HCT116 (cell line): Measurements from ENCODE around the gene LYSET. TPM values are rescaled to one million over a fixed set of nuclear protein-coding genes. Genes with fewer than 3 reads are reported as not detected.

ENCODE experiments used
- ATAC-seq: fragments of 200-7000 bp; cut with Tn5 transposase; 2 replicates; pipeline ENCODE4 v1.9.1; 2020; ENCODE audit warnings: mild to moderate bottlenecking, moderate library complexity
- BruUV-seq: library from RNA; stranded (reverse); fragments of 400-500 nt; replicated peaks from 2 replicates; lab custom pipeline; 2021; lab: Mats Ljungman, UMichigan
- CTCF ChIA-PET: fragments of 300-600 bp; sonication (Branson Sonifier 250); formaldehyde crosslinking; loops from one replicate; lab custom pipeline; 2021; ENCODE audit warnings: antibody characterized with exemption; lab: Charles Lee
- POLR2A ChIA-PET: fragments of 300-600, 350-600 bp; sonication (Branson Sonifier 250); formaldehyde crosslinking; loops from one replicate; lab custom pipeline; 2021; ENCODE audit warnings: antibody characterized with exemption; lab: Charles Lee
- RAD21 ChIA-PET, 2 experiments: fragments of 300-600 bp; sonication (Branson Sonifier 250); formaldehyde crosslinking; loops; one replicate each; lab custom pipeline; 2023; ENCODE audit warnings: low total read pairs in 2 of 2; ENCODE audit not compliant: uncharacterized antibody in 2 of 2, unreplicated experiment in 2 of 2, low non-redundant PET in 1 of 2; lab: Charles Lee
- DNase-seq: peaks from one replicate; pipeline ENCODE4 v3.0.0-alpha.2; 2010; ENCODE audit warnings: low read depth, low spot score
- H2AFZ ChIP-seq: fragments of 200-600 bp; shearing (Covaris generic), sonication (generic); 2 replicates; pipeline ENCODE4 v1.6.1; 2017; ENCODE audit warnings: low read depth, mixed run types, mixed read lengths, antibody characterized with exemption, low read length; ENCODE audit not compliant: poor library complexity, severe bottlenecking
- H3K27ac ChIP-seq: 2 replicates; pipeline ENCODE4 v1.5.1; 2012; ENCODE audit warnings: low read depth, low read length
- H3K27me3 ChIP-seq: fragments of 200-600 bp; sonication (generic); 2 replicates; pipeline ENCODE4 v1.6.1; 2016; ENCODE audit warnings: mixed run types, low read length, mixed read lengths; ENCODE audit not compliant: insufficient read depth
- H3K36me3 ChIP-seq, 2 experiments: fragments of 200-500 bp in 1 of 2; fragments of 200-600 bp in 1 of 2; sonication (Bioruptor generic) in 1 of 2; sonication (generic) in 1 of 2; 2 replicates each; pipeline versions ENCODE4 v1.5.1 to v1.6.1; 2014 to 2016; ENCODE audit warnings: low read length in 2 of 2, inconsistent platforms in 1 of 2, mixed read lengths in 1 of 2, mixed run types in 1 of 2; ENCODE audit not compliant: insufficient read depth in 2 of 2, control insufficient read depth in 1 of 2
- H3K4me1 ChIP-seq, 2 experiments: fragments of 200-600 bp in 1 of 2; sonication (generic) in 1 of 2; 2 replicates each; pipeline versions ENCODE4 v1.5.1 to v1.6.1; 2012 to 2017; ENCODE audit warnings: low read length in 2 of 2, inconsistent platforms in 1 of 2, mild to moderate bottlenecking in 1 of 2, mixed read lengths in 1 of 2, mixed run types in 1 of 2, moderate library complexity in 1 of 2; ENCODE audit not compliant: insufficient read depth in 2 of 2, control insufficient read depth in 1 of 2
- H3K4me2 ChIP-seq: fragments of 200-600 bp; sonication (generic); 2 replicates; pipeline ENCODE4 v1.6.1; 2017; ENCODE audit warnings: mixed run types, low read length, mixed read lengths
- H3K4me3 ChIP-seq, 2 experiments: fragments of 200-600 bp in 1 of 2; sonication (generic) in 1 of 2; replicated peaks in 1 of 2; 2 replicates each; pipeline ENCODE4 v1.5.1; 2011 to 2016; ENCODE audit warnings: low read length in 2 of 2, control low read depth in 1 of 2, low read depth in 1 of 2, mild to moderate bottlenecking in 1 of 2, mixed read lengths in 1 of 2, mixed run types in 1 of 2
- H3K79me2 ChIP-seq: fragments of 200-600 bp; sonication (generic); 2 replicates; pipeline ENCODE4 v1.6.1; 2017; ENCODE audit warnings: mild to moderate bottlenecking, mixed run types, low read length, moderate library complexity, mixed read lengths; ENCODE audit not compliant: insufficient read depth
- H3K9ac ChIP-seq: fragments of 200-600 bp; sonication (generic); 2 replicates; pipeline ENCODE4 v1.6.1; 2016; ENCODE audit warnings: low read length, mixed read lengths
- H3K9me2 ChIP-seq: fragments of 200-600 bp; sonication (generic), shearing (Covaris generic); 2 replicates; pipeline ENCODE4 v1.6.1; 2017; ENCODE audit warnings: mixed run types, mild to moderate bottlenecking, moderate library complexity; ENCODE audit not compliant: insufficient read depth
- H3K9me3 ChIP-seq, 2 experiments: fragments of 200-500 bp in 1 of 2; fragments of 200-600 bp in 1 of 2; sonication (Bioruptor generic) in 1 of 2; sonication (generic) in 1 of 2; 2 replicates each; pipeline ENCODE4 v1.6.1; 2014 to 2017; ENCODE audit warnings: low read length in 2 of 2, mixed read lengths in 2 of 2, inconsistent platforms in 1 of 2, low read depth in 1 of 2, mild to moderate bottlenecking in 1 of 2, mixed run types in 1 of 2, moderate library complexity in 1 of 2; ENCODE audit not compliant: control insufficient read depth in 1 of 2, insufficient read depth in 1 of 2
- H4K20me1 ChIP-seq: fragments of 200-600 bp; sonication (generic), shearing (Covaris generic); 2 replicates; pipeline ENCODE4 v1.6.1; 2017; ENCODE audit warnings: mixed run types, mild to moderate bottlenecking, moderate library complexity; ENCODE audit not compliant: insufficient read depth
- ATF3 ChIP-seq: IDR thresholded peaks from 2 replicates; pipeline ENCODE4 v1.6.1; 2012
- CTCF ChIP-seq, 3 experiments: fragments of 200-600 bp in 1 of 3; sonication (generic) in 1 of 3; IDR thresholded peaks in 2 of 3; conservative IDR thresholded peaks in 1 of 3; 2 replicates each; pipeline ENCODE4 v1.5.1; 2012 to 2017; ENCODE audit warnings: low read depth in 2 of 3, low read length in 2 of 3, antibody characterized with exemption in 1 of 3, borderline replicate concordance in 1 of 3, control low read depth in 1 of 3, mild to moderate bottlenecking in 1 of 3, mixed read lengths in 1 of 3, mixed run types in 1 of 3, moderate library complexity in 1 of 3; ENCODE audit not compliant: insufficient read depth in 1 of 3
- EZH2 ChIP-seq: fragments of 200-600 bp; sonication (generic); IDR thresholded peaks from 2 replicates; pipeline ENCODE4 v1.6.1; 2017; ENCODE audit warnings: antibody characterized with exemption, mixed run types
- FOSL1 ChIP-seq: IDR thresholded peaks from 2 replicates; pipeline ENCODE4 v1.6.1; 2012; ENCODE audit warnings: low read depth
- MAX ChIP-seq: IDR thresholded peaks from 2 replicates; pipeline ENCODE4 v1.6.1; 2012
- POLR2AphosphoS5 ChIP-seq: IDR thresholded peaks from 2 replicates; pipeline ENCODE4 v1.6.1; 2011; ENCODE audit warnings: mild to moderate bottlenecking, low read depth, low read length, moderate library complexity
- RAD21 ChIP-seq: IDR thresholded peaks from 2 replicates; pipeline ENCODE4 v1.6.1; 2012; ENCODE audit warnings: low read depth, mild to moderate bottlenecking
- SP1 ChIP-seq: IDR thresholded peaks from 2 replicates; pipeline ENCODE4 v1.6.1; 2012; ENCODE audit warnings: low read depth
- TCF7L2 ChIP-seq: IDR thresholded peaks from 2 replicates; pipeline ENCODE4 v1.7.0; 2011; ENCODE audit warnings: borderline replicate concordance, inconsistent platforms; ENCODE audit not compliant: insufficient read depth, insufficient read length; ENCODE audit errors: extremely low read depth
- YY1 ChIP-seq: IDR thresholded peaks from 2 replicates; pipeline ENCODE4 v1.6.1; 2011; ENCODE audit warnings: low read length, low read depth, moderate library complexity, mild to moderate bottlenecking; ENCODE audit not compliant: insufficient replicate concordance; ENCODE audit errors: extremely low read depth
- ZBTB33 ChIP-seq: IDR thresholded peaks from 2 replicates; pipeline ENCODE4 v1.6.1; 2011; ENCODE audit warnings: mild to moderate bottlenecking, low read length, moderate library complexity; ENCODE audit not compliant: insufficient replicate concordance; ENCODE audit errors: extremely low read depth
- ZFX ChIP-seq: fragments of 450-650 bp; IDR thresholded peaks from 2 replicates; pipeline ENCODE4 v1.6.1; 2017
- intact Hi-C: fragments of 100-400 bp; cut with micrococcal nuclease; formaldehyde crosslinking; loops from 2 replicates; pipeline ENCODE4 v1.10.0; 2022
- total RNA-seq: library from RNA; stranded (reverse); gene quantifications from one replicate; pipeline ENCODE4 v1.2.1, GENCODE V29; 2021; ENCODE audit not compliant: unreplicated experiment

LYSET gene
- total RNA-seq, 1 experiment from 2014 or later: 19.5 TPM

GRCh38 chr14:93183596-93184317 is 1.4 kb upstream of the LYSET start (continued):
- no peak for TF ChIP-seq ZBTB33
- TF ChIP-seq FOSL1: no peak

- no peaks in the 10 kb centered on the region for H3K9me2 ChIP-seq
- no peak overlapping the region for H2AFZ ChIP-seq
- H3K4me2 ChIP-seq: peak overlapping the region; percentile 75
- TF ChIP-seq POLR2AphosphoS5: no peak
- no peak for TF ChIP-seq EZH2
- TF ChIP-seq YY1: no peak
- TF ChIP-seq ATF3: no peak
- no peak for TF ChIP-seq SP1
- TF ChIP-seq RAD21: no peak
- TF ChIP-seq CTCF (IDR thresholded peaks at IDR 0.05 in 2 of 3, conservative IDR thresholded peaks at IDR 0.05 in 1 of 3; ENCODE audit: borderline replicate concordance in 1 of 3, insufficient read depth in 1 of 3, low read depth in 2 of 3, low read length in 2 of 3): no peak
- no peak for TF ChIP-seq MAX
- no peak for TF ChIP-seq ZBTB33
- TF ChIP-seq ZFX: no peak
- TF ChIP-seq TCF7L2: no peak
- peaks cover 36% of the 10 kb centered on the region for H3K79me2 ChIP-seq
- ATAC-seq (no peak), DNase-seq (no peak)
- intact Hi-C loops: no loop called here
- H3K4me1 ChIP-seq: peaks cover 2 to 16% of the 10 kb centered on the region in 2 experiments; a peak in 3 of 4 replicates
- peak overlapping the region; percentile 71 to 94 for H3K4me3 ChIP-seq
- no peaks in the 10 kb centered on the region for H3K9me3 ChIP-seq
- BruUV-seq: no TSS peak
- ChIA-PET POLR2A (interaction anchor here (0.8 to 1.0 kb wide), 3 partner anchors 11 to 72 kb away, joined by 3 read pairs; no protein-coding TSS in a partner anchor), CTCF (interaction anchor here (0.7 to 2.2 kb wide), 4 partner anchors 10 to 72 kb away, joined by 3 to 10 read pairs (median 7); partner anchors contain the start of genes GON7 and UBR7), RAD21 (no interaction called here)
- H4K20me1 ChIP-seq: no peaks in the 10 kb centered on the region
- peak overlapping the region; percentile 94 for H3K27ac ChIP-seq
- H3K9ac ChIP-seq: peak overlapping the region; percentile 83
- H3K27me3 ChIP-seq: no peaks in the 10 kb centered on the region
- H3K36me3 ChIP-seq: peaks cover 0 to 14% of the 10 kb centered on the region in 2 experiments
These were observed 218 bp downstream of the LYSET start for GRCh38 chr14:93185349-93185720.
